ENCODE results near the gene PPAT. TPM values are rescaled to one million over a fixed set of nuclear protein-coding genes. Genes with fewer than 3 reads are reported as not detected.
A peak's percentile ranks its signal among the peaks of the same experiment; 100 is the strongest.

The PPAT gene
- total RNA-seq, 1 experiment from 2014 or later: 35.9 TPM

GRCh38 chr4:56433280-56433679 lies 2.1 kb downstream of the PPAT start:
- no peak overlapping the region for H3K27ac ChIP-seq (ENCODE audit: low read length)
- CTCF ChIA-PET: interaction anchor here (0.7 kb wide), 1 partner anchor 195 kb away, joined by 3 read pairs; no protein-coding TSS in a partner anchor
- H3K9ac ChIP-seq (ENCODE audit: low read length): peak overlapping the region; percentile 98
- POLR2A ChIA-PET (ENCODE audit: unreplicated experiment): no interaction called here
- H3K4me1 ChIP-seq (ENCODE audit: insufficient read depth, low read length): peaks cover 17% of the 10 kb centered on the region; the same call in 1 of the 2 replicates
- BruUV-seq (replicated peaks): no TSS peak
- no peak for TF ChIP-seq CTCF (conservative IDR thresholded peaks at IDR 0.05; ENCODE audit: low read depth, low read length)
- no peak for TF ChIP-seq EZH2 (IDR thresholded peaks at IDR 0.05; ENCODE audit: low read length, unreplicated experiment)
- no peak for TF ChIP-seq EZH2phosphoT487 (IDR thresholded peaks at IDR 0.05; ENCODE audit: borderline replicate concordance, low read length)
- peak overlapping the region; percentile 79 for H3K4me3 ChIP-seq (ENCODE audit: low read length)
- peaks cover 67% of the 10 kb centered on the region for H4K20me1 ChIP-seq (ENCODE audit: low read length)
- H3K79me2 ChIP-seq (ENCODE audit: low read length): peaks cover 92% of the 10 kb centered on the region
- H3K36me3 ChIP-seq (ENCODE audit: low read depth, low read length): peaks cover 6% of the 10 kb centered on the region; the same call in 1 of the 2 replicates
- ATAC-seq: no peak
- no peaks in the 10 kb centered on the region for H3K27me3 ChIP-seq (ENCODE audit: low read length)
- no peaks in the 10 kb centered on the region for H3K9me3 ChIP-seq (ENCODE audit: low read length)
- no peaks in the 10 kb centered on the region for H3F3A ChIP-seq (ENCODE audit: low read length, unreplicated experiment)
- peak overlapping the region; percentile 93 for H3K4me2 ChIP-seq (ENCODE audit: low read length)
- intact Hi-C loops (cut with micrococcal nuclease): loop anchor here (10.0 kb wide), 1 partner anchor 472 kb away; the partner anchor contains the start of gene REST
- H3K9me2 ChIP-seq (replicated peaks; ENCODE audit: low read length): no peaks in the 10 kb centered on the region
- no peak for DNase-seq
- H2AFZ ChIP-seq (ENCODE audit: low read length): no peak overlapping the region

- Histone ChIP-seq H3K79me2 (ENCODE audit: low read length) (peaks cover 100% of the 10 kb centered on the region), H3K4me1 (ENCODE audit: insufficient read depth, low read length) (peaks cover 14% of the 10 kb centered on the region; the same call in 1 of the 2 replicates), H4K20me1 (ENCODE audit: low read length) (peaks cover 71% of the 10 kb centered on the region), H3K4me2 (ENCODE audit: low read length) (no peak overlapping the region), H3K4me3 (ENCODE audit: low read length) (no peak overlapping the region), H3K9me3 (ENCODE audit: low read length) (no peaks in the 10 kb centered on the region), H3K27me3 (ENCODE audit: low read length) (no peaks in the 10 kb centered on the region), H3K36me3 (ENCODE audit: low read depth, low read length) (peaks cover 6% of the 10 kb centered on the region), H2AFZ (ENCODE audit: low read length) (no peak overlapping the region), H3K9me2 (replicated peaks; ENCODE audit: low read length) (no peaks in the 10 kb centered on the region), H3K27ac (ENCODE audit: low read length) (no peak overlapping the region), H3K9ac (ENCODE audit: low read length) (no peak overlapping the region), H3F3A (ENCODE audit: low read length, unreplicated experiment) (no peaks in the 10 kb centered on the region)
- ATAC-seq: no peak
- intact Hi-C loops (cut with micrococcal nuclease): loop anchor here (10.0 kb wide), 1 partner anchor 475 kb away; the partner anchor contains the start of gene REST
- POLR2A ChIA-PET (ENCODE audit: unreplicated experiment): no interaction called here
- no TSS peak for BruUV-seq (replicated peaks)
- TF ChIP-seq EZH2phosphoT487 (IDR thresholded peaks at IDR 0.05; ENCODE audit: borderline replicate concordance, low read length) (no peak), EZH2 (IDR thresholded peaks at IDR 0.05; ENCODE audit: low read length, unreplicated experiment) (no peak), CTCF (conservative IDR thresholded peaks at IDR 0.05; ENCODE audit: low read depth, low read length) (no peak)
- DNase-seq: no peak
- CTCF ChIA-PET: no interaction called here
Measured at GRCh38 chr4:56430203-56430602, 5.2 kb downstream of the PPAT start.

- Histone ChIP-seq H2AFZ (ENCODE audit: low read length) (no peak overlapping the region), H3K9me3 (ENCODE audit: low read length) (no peaks in the 10 kb centered on the region), H3K4me2 (ENCODE audit: low read length) (no peak overlapping the region), H3F3A (ENCODE audit: low read length, unreplicated experiment) (no peaks in the 10 kb centered on the region), H3K27me3 (ENCODE audit: low read length) (no peaks in the 10 kb centered on the region), H3K9ac (ENCODE audit: low read length) (no peak overlapping the region), H4K20me1 (ENCODE audit: low read length) (peaks cover 77% of the 10 kb centered on the region), H3K27ac (ENCODE audit: low read length) (no peak overlapping the region), H3K4me3 (ENCODE audit: low read length) (no peak overlapping the region), H3K4me1 (ENCODE audit: insufficient read depth, low read length) (peaks cover 8% of the 10 kb centered on the region; the same call in 1 of the 2 replicates), H3K9me2 (replicated peaks; ENCODE audit: low read length) (no peaks in the 10 kb centered on the region), H3K79me2 (ENCODE audit: low read length) (peaks cover 100% of the 10 kb centered on the region), H3K36me3 (ENCODE audit: low read depth, low read length) (peaks cover 6% of the 10 kb centered on the region)
- BruUV-seq (replicated peaks): no TSS peak
- POLR2A ChIA-PET (ENCODE audit: unreplicated experiment): no interaction called here
- TF ChIP-seq CTCF (conservative IDR thresholded peaks at IDR 0.05; ENCODE audit: low read depth, low read length) (no peak), EZH2 (IDR thresholded peaks at IDR 0.05; ENCODE audit: low read length, unreplicated experiment) (no peak), EZH2phosphoT487 (IDR thresholded peaks at IDR 0.05; ENCODE audit: borderline replicate concordance, low read length) (no peak)
- intact Hi-C loops (cut with micrococcal nuclease): no loop called here
- DNase-seq (no peak), ATAC-seq (no peak)
- CTCF ChIA-PET: no interaction called here
Measured at GRCh38 chr4:56427179-56427578, 8.2 kb downstream of the PPAT start.
